OCI-LY7 (cell line): ENCODE data around the gene PPT1. TPM values are rescaled to one million over a fixed set of nuclear protein-coding genes. Genes with fewer than 3 reads are reported as not detected.

Source experiments
- BruUV-seq: library from RNA; stranded (reverse); fragments of 400-500 nt; replicated peaks from 2 replicates; lab custom pipeline; 2021; lab: Mats Ljungman, UMichigan
- CTCF ChIA-PET: fragments of 300-600 bp; sonication (Branson Sonifier 250); formaldehyde crosslinking; loops from one replicate; lab custom pipeline; 2022; ENCODE audit warnings: antibody characterized with exemption; ENCODE audit not compliant: unreplicated experiment; lab: Charles Lee
- POLR2A ChIA-PET: fragments of 300-600 bp; sonication (Branson Sonifier 250); formaldehyde crosslinking; loops from one replicate; lab custom pipeline; 2022; ENCODE audit warnings: antibody characterized with exemption; lab: Charles Lee
- DNase-seq: peaks from one replicate; pipeline ENCODE4 v3.0.0-alpha.2; 2015; ENCODE audit warnings: low spot score
- H2AFZ ChIP-seq: fragments of 200-600 bp; sonication (generic), shearing (Covaris generic); 2 replicates; pipeline ENCODE4 v1.6.1; 2014; ENCODE audit warnings: mild to moderate bottlenecking, antibody characterized with exemption, low read length, moderate library complexity
- H3K27ac ChIP-seq: fragments of 200-600 bp; sonication (generic); 2 replicates; pipeline ENCODE4 v1.5.1; 2014; ENCODE audit warnings: mixed run types, low read depth, mild to moderate bottlenecking, moderate library complexity, low read length, inconsistent platforms; ENCODE audit not compliant: poor library complexity, severe bottlenecking
- H3K36me3 ChIP-seq: fragments of 200-600 bp; sonication (generic); 2 replicates; pipeline ENCODE4 v1.6.1; 2014; ENCODE audit warnings: mild to moderate bottlenecking, antibody characterized with exemption, low read length, moderate library complexity, mixed read lengths; ENCODE audit not compliant: insufficient read depth
- H3K4me1 ChIP-seq: fragments of 200-600 bp; sonication (generic); 2 replicates; pipeline ENCODE4 v1.5.1; 2014; ENCODE audit warnings: mild to moderate bottlenecking, low read length; ENCODE audit not compliant: insufficient read depth, poor library complexity, severe bottlenecking
- H3K4me2 ChIP-seq: fragments of 200-600 bp; sonication (generic); 2 replicates; pipeline ENCODE4 v1.6.1; 2014; ENCODE audit warnings: mild to moderate bottlenecking, low read length
- H3K4me3 ChIP-seq: fragments of 200-600 bp; sonication (generic); 2 replicates; pipeline ENCODE4 v1.5.1; 2014; ENCODE audit warnings: mild to moderate bottlenecking, low read depth, low read length; ENCODE audit not compliant: poor library complexity, severe bottlenecking
- H3K79me2 ChIP-seq: fragments of 200-600 bp; sonication (generic); 2 replicates; pipeline ENCODE4 v1.6.1; 2016; ENCODE audit warnings: low read depth, mild to moderate bottlenecking, low read length, moderate library complexity, mixed read lengths; ENCODE audit not compliant: insufficient read depth
- H3K9me2 ChIP-seq: fragments of 200-600 bp; sonication (generic); 2 replicates; pipeline ENCODE4 v1.6.1; 2016; ENCODE audit warnings: mild to moderate bottlenecking, low read length, mixed read lengths; ENCODE audit not compliant: insufficient read depth
- H3K9me3 ChIP-seq: fragments of 200-600 bp; sonication (generic); 2 replicates; pipeline ENCODE4 v1.6.1; 2014; ENCODE audit warnings: mild to moderate bottlenecking, mixed run types, low read length, mixed read lengths
- H4K20me1 ChIP-seq: fragments of 200-600 bp; sonication (generic); 2 replicates; pipeline ENCODE4 v1.6.1; 2014; ENCODE audit warnings: mild to moderate bottlenecking, antibody characterized with exemption, low read length, moderate library complexity, mixed read lengths; ENCODE audit not compliant: insufficient read depth
- EZH2phosphoT487 ChIP-seq: fragments of 200-600 bp; sonication (generic); IDR thresholded peaks from 2 replicates; pipeline ENCODE4 v1.6.1; 2018; ENCODE audit warnings: low read depth, borderline replicate concordance, mild to moderate bottlenecking, mixed run types, antibody characterized with exemption, low read length, moderate library complexity, mixed read lengths
- intact Hi-C: fragments of 100-400 bp; cut with micrococcal nuclease; formaldehyde crosslinking; loops from one replicate; pipeline ENCODE4 v1.10.0; 2022; ENCODE audit not compliant: unreplicated experiment
- total RNA-seq, 2 experiments: library from RNA; depleted of rRNA in 1 of 2; stranded (reverse); fragments of >200 nt in 1 of 2; shearing (Covaris generic) in 1 of 2; gene quantifications; 2 replicates each; pipeline ENCODE4 v1.2.3, GENCODE V29; 2014 to 2022
- TF ChIP-seq, protein P1 (sequence below): fragments of 200-600 bp; sonication (generic); conservative IDR thresholded peaks from 2 replicates; pipeline ENCODE4 v1.5.1; 2014; ENCODE audit warnings: mild to moderate bottlenecking, antibody characterized with exemption, low read length, moderate library complexity, mixed read lengths

The PPT1 gene
- total RNA-seq, 2 experiments from 2014 or later = 55.9 to 66.5 TPM

DNA sequence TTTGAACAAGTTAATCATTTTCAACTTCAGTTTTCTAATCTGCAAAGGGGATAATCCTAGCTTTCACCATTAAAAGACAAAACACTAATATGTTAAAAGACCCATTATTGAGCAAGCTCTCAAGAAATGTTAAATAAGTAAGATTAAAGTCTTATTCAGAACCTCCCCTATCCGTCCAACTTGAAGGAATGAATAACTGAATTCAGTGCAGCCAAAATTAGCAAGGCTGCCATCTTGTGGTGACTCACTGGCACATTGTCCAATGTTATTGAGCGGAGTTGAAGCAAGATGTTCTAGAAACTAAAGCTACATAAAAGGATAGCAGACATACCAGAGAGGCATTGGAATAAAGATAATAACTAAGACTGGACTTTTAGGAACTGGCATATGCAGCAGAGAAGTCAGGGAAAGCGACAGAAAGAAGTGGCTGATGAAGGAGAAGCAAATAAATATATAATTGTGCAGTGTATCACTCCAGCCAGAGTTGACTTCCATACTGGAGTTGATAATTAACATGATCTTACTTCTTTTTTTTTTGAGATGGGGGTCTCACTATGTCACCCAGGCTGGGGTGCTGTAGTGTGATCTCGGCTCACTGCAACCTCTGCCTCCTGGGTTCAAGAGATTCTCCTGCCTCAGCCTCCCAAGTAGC, 64.7 kb downstream of the PPT1 start:
- peaks cover 16% of the 10 kb centered on the region for H3K4me1 ChIP-seq
- peak overlapping the region; percentile 37; the same call in 1 of the 2 replicates for H2AFZ ChIP-seq
- TF ChIP-seq, protein P1, sequence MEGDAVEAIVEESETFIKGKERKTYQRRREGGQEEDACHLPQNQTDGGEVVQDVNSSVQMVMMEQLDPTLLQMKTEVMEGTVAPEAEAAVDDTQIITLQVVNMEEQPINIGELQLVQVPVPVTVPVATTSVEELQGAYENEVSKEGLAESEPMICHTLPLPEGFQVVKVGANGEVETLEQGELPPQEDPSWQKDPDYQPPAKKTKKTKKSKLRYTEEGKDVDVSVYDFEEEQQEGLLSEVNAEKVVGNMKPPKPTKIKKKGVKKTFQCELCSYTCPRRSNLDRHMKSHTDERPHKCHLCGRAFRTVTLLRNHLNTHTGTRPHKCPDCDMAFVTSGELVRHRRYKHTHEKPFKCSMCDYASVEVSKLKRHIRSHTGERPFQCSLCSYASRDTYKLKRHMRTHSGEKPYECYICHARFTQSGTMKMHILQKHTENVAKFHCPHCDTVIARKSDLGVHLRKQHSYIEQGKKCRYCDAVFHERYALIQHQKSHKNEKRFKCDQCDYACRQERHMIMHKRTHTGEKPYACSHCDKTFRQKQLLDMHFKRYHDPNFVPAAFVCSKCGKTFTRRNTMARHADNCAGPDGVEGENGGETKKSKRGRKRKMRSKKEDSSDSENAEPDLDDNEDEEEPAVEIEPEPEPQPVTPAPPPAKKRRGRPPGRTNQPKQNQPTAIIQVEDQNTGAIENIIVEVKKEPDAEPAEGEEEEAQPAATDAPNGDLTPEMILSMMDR = peak; percentile 97
- TF ChIP-seq EZH2phosphoT487 = no peak
- no peaks in the 10 kb centered on the region for H3K9me3 ChIP-seq
- ChIA-PET CTCF (interaction anchor here (0.6 to 2.2 kb wide), 4 partner anchors 52 to 150 kb away, joined by 3 to 14 read pairs (median 4); no protein-coding TSS in a partner anchor), POLR2A (interaction anchor here (0.6 to 1.7 kb wide), 6 partner anchors 10 to 504 kb away, joined by 3 to 5 read pairs (median 4); no protein-coding TSS in a partner anchor)
- peak; percentile 72 for DNase-seq
- H3K36me3 ChIP-seq = no peaks in the 10 kb centered on the region
- no peak overlapping the region for H3K27ac ChIP-seq
- H4K20me1 ChIP-seq = no peaks in the 10 kb centered on the region
- H3K4me3 ChIP-seq = no peak overlapping the region
- H3K4me2 ChIP-seq = no peak overlapping the region
- no peaks in the 10 kb centered on the region for H3K79me2 ChIP-seq
- BruUV-seq = no TSS peak
- no peaks in the 10 kb centered on the region for H3K9me2 ChIP-seq
- intact Hi-C loops = loop anchor here (1.0 kb wide), 3 partner anchors 59 to 215 kb away; no protein-coding TSS in a partner anchor

DNA sequence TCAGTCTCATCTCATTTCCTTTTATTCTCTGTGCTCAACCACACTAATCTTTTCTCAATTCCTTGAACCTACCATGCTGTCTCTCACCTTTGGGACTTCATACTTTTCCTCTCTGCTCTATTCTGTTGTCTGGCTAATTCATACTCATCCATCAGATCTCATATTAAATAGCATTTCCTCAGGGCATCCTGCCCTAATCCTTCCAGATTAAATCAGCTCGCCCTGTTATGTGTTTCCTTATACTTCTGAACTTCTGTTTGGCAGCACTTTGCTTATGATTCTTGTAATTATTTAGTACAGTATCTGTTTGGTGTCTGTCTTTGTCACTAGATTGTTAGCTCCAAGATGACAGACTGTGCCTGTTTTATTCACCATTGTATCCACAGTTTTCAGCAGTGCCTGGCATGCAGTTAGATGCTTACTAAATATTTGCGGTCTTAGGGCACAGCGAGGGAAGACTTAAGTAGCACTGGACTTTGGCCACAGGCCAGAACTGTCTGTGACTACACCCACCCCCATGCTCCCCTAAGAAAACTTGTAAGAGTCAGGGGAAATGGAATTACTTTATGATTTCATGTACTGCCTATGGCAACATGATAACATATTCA, 66.4 kb downstream of the PPT1 start:
- POLR2A ChIA-PET = no interaction called here
- Histone ChIP-seq H4K20me1 (no peaks in the 10 kb centered on the region), H3K27ac (no peak overlapping the region), H3K36me3 (no peaks in the 10 kb centered on the region), H3K9me2 (no peaks in the 10 kb centered on the region), H3K4me1 (peaks cover 16% of the 10 kb centered on the region), H3K4me2 (no peak overlapping the region), H3K4me3 (no peak overlapping the region), H3K9me3 (no peaks in the 10 kb centered on the region), H2AFZ (no peak overlapping the region), H3K79me2 (no peaks in the 10 kb centered on the region)
- no peak for DNase-seq
- BruUV-seq = no TSS peak
- TF ChIP-seq, protein P1 = no peak
- TF ChIP-seq EZH2phosphoT487 = no peak
- intact Hi-C loops = no loop called here
- CTCF ChIA-PET = no interaction called here
